ENCODE data around the gene SP4.

GRCh38 chr7:21543528-21544302 lies 115.8 kb downstream of the SP4 start:
- no peak for TF ChIP-seq CTCF (IDR thresholded peaks at IDR 0.05)
- no peak for TF ChIP-seq POLR2A (IDR thresholded peaks at IDR 0.05)
- no peak for TF ChIP-seq EP300 (IDR thresholded peaks at IDR 0.05)

All from tibial nerve (tissue), 4 donors.